Hepatocyte (in vitro differentiated cells): ENCODE data around the gene AQP12A.

ENCODE experiments used
- EZH2 ChIP-seq: fragments of 200-600 bp; sonication (generic); IDR thresholded peaks from 2 replicates; pipeline ENCODE4 v1.6.1; 2016; ENCODE audit warnings: antibody characterized with exemption, mild to moderate bottlenecking, borderline replicate concordance
- EZH2phosphoT487 ChIP-seq: fragments of 200-600 bp; sonication (generic); IDR thresholded peaks from one replicate; pipeline ENCODE4 v1.6.1; 2018; ENCODE audit warnings: antibody characterized with exemption, mild to moderate bottlenecking, low read depth, moderate library complexity; ENCODE audit not compliant: unreplicated experiment, severe bottlenecking
- TF ChIP-seq, protein P1 (sequence below): fragments of 200-600 bp; sonication (generic); IDR thresholded peaks from 2 replicates; pipeline ENCODE4 v1.5.1; 2016; ENCODE audit warnings: antibody characterized with exemption, mild to moderate bottlenecking; ENCODE audit not compliant: poor library complexity

DNA sequence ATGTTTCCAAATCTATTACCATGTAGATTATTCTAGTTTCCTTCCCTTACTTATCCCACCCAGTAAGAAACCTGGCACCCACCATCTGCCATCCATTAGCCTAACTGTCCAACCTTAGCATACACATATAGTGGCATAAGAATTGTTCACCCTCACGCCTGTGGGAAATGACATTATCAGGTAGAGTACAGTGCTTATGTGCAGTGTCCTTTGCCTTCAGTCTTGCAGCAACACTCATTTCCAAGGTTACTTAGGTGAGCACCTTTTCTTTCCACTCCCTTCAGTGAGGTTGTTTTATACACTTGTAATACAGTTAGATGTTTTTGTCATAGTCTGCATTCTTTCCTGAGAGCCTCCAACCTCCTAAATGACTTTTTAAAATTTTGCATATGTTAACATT, 27.0 kb upstream of the AQP12A start:
- TF ChIP-seq, protein P1, sequence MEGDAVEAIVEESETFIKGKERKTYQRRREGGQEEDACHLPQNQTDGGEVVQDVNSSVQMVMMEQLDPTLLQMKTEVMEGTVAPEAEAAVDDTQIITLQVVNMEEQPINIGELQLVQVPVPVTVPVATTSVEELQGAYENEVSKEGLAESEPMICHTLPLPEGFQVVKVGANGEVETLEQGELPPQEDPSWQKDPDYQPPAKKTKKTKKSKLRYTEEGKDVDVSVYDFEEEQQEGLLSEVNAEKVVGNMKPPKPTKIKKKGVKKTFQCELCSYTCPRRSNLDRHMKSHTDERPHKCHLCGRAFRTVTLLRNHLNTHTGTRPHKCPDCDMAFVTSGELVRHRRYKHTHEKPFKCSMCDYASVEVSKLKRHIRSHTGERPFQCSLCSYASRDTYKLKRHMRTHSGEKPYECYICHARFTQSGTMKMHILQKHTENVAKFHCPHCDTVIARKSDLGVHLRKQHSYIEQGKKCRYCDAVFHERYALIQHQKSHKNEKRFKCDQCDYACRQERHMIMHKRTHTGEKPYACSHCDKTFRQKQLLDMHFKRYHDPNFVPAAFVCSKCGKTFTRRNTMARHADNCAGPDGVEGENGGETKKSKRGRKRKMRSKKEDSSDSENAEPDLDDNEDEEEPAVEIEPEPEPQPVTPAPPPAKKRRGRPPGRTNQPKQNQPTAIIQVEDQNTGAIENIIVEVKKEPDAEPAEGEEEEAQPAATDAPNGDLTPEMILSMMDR: no peak
- TF ChIP-seq EZH2phosphoT487 (no peak), EZH2 (no peak)
